GM23338 (cell line): Measurements from ENCODE around the gene GLG1. TPM values are rescaled to one million over a fixed set of nuclear protein-coding genes. Genes with fewer than 3 reads are reported as not detected.
"Not testable (repeated sequence)": the region's sequence is repeated elsewhere in the genome, so short reads cannot be mapped to it uniquely, and the experiment has no call there.

Source experiments
- ATAC-seq: fragments of 200-7000 bp; cut with Tn5 transposase; 3 replicates; pipeline ENCODE4 v1.9.1; 2020
- DNase-seq: peaks from one replicate; pipeline ENCODE4 v3.0.0-alpha.2; 2015; ENCODE audit warnings: low spot score
- H2AFZ ChIP-seq: fragments of 200-600 bp; sonication (generic); 2 replicates; pipeline ENCODE4 v1.8.0; 2016; ENCODE audit warnings: antibody characterized with exemption, mild to moderate bottlenecking, moderate library complexity
- H3F3A ChIP-seq: fragments of 200-600 bp; sonication (generic); replicated peaks from 2 replicates; pipeline ENCODE4 v1.8.0; 2017; ENCODE audit warnings: antibody characterized with exemption, mixed run types, low read depth
- H3K27ac ChIP-seq: fragments of 200-600 bp; sonication (generic); 2 replicates; pipeline ENCODE4 v1.6.1; 2016; ENCODE audit warnings: low read depth
- H3K27me3 ChIP-seq: fragments of 200-600 bp; sonication (generic); 2 replicates; pipeline ENCODE4 v1.8.0; 2016; ENCODE audit warnings: mild to moderate bottlenecking, mixed run types, moderate library complexity; ENCODE audit not compliant: insufficient read depth
- H3K36me3 ChIP-seq: fragments of 200-600 bp; sonication (generic); 2 replicates; pipeline ENCODE4 v1.8.0; 2016; ENCODE audit warnings: mild to moderate bottlenecking; ENCODE audit not compliant: insufficient read depth
- H3K4me1 ChIP-seq: fragments of 200-600 bp; sonication (generic); 2 replicates; pipeline ENCODE4 v1.8.0; 2016; ENCODE audit warnings: mild to moderate bottlenecking, moderate library complexity; ENCODE audit not compliant: insufficient read depth
- H3K4me2 ChIP-seq: fragments of 200-600 bp; sonication (generic); 2 replicates; pipeline ENCODE4 v1.7.1; 2017; ENCODE audit warnings: mixed run types
- H3K4me3 ChIP-seq: fragments of 200-600 bp; sonication (generic); 2 replicates; pipeline ENCODE4 v1.6.1; 2016; ENCODE audit warnings: mixed run types
- H3K79me2 ChIP-seq: fragments of 200-600 bp; sonication (generic); replicated peaks from 2 replicates; pipeline ENCODE4 v1.8.0; 2017; ENCODE audit warnings: mild to moderate bottlenecking; ENCODE audit not compliant: insufficient read depth
- H3K9me2 ChIP-seq: fragments of 200-600 bp; sonication (generic); 2 replicates; pipeline ENCODE4 v1.8.0; 2017; ENCODE audit not compliant: insufficient read depth
- H4K20me1 ChIP-seq: fragments of 200-600 bp; sonication (generic); replicated peaks from 2 replicates; pipeline ENCODE4 v1.8.0; 2017; ENCODE audit warnings: mild to moderate bottlenecking; ENCODE audit not compliant: insufficient read depth
- H3K27ac Mint-ChIP-seq: 2 replicates; pipeline ENCODE4 v1.8.0; 2020; ENCODE audit warnings: inconsistent platforms, mild to moderate bottlenecking, moderate library complexity, mixed read lengths
- H3K27me3 Mint-ChIP-seq: 3 replicates; pipeline ENCODE4 v1.8.0; 2022; ENCODE audit warnings: low read depth, mild to moderate bottlenecking, moderate library complexity, mixed read lengths, inconsistent platforms; ENCODE audit not compliant: insufficient read depth, poor library complexity
- H3K36me3 Mint-ChIP-seq: 3 replicates; pipeline ENCODE4 v1.8.0; 2021; ENCODE audit warnings: low read depth, mild to moderate bottlenecking, inconsistent platforms, moderate library complexity, mixed read lengths
- H3K4me1 Mint-ChIP-seq: 3 replicates; pipeline ENCODE4 v1.8.0; 2020; ENCODE audit warnings: mild to moderate bottlenecking, inconsistent platforms, mixed read lengths
- H3K4me3 Mint-ChIP-seq: 3 replicates; pipeline ENCODE4 v1.8.0; 2021; ENCODE audit warnings: moderate library complexity, mild to moderate bottlenecking, inconsistent platforms, mixed read lengths
- H3K9me3 Mint-ChIP-seq: 3 replicates; pipeline ENCODE4 v1.8.0; 2020; ENCODE audit warnings: moderate library complexity, mild to moderate bottlenecking, inconsistent platforms, mixed read lengths
- CREB1 ChIP-seq: fragments of 250-450 bp; sonication (Bioruptor Pico); IDR thresholded peaks from 2 replicates; pipeline ENCODE4 v1.5.0; 2020; ENCODE audit warnings: low read depth, mild to moderate bottlenecking, moderate library complexity
- CTCF ChIP-seq, 2 experiments: fragments of 200-600 bp in 1 of 2; sonication (generic) in 1 of 2; conservative IDR thresholded peaks; 2 replicates each; pipeline versions ENCODE4 v1.5.1 to v1.6.1; 2016 to 2017; ENCODE audit warnings: antibody characterized with exemption in 2 of 2, low read depth in 2 of 2, mild to moderate bottlenecking in 2 of 2, moderate library complexity in 1 of 2
- ETS1 ChIP-seq: IDR thresholded peaks from 2 replicates; pipeline ENCODE4 v1.6.1; 2016; ENCODE audit warnings: antibody characterized with exemption
- EZH2 ChIP-seq: fragments of 200-600 bp; sonication (generic); IDR thresholded peaks from one replicate; pipeline ENCODE4 v1.8.0; 2017; ENCODE audit warnings: antibody characterized with exemption, mild to moderate bottlenecking, low read depth; ENCODE audit not compliant: unreplicated experiment
- EZH2phosphoT487 ChIP-seq: fragments of 200-600 bp; sonication (generic); IDR thresholded peaks from one replicate; pipeline ENCODE4 v1.8.1; 2018; ENCODE audit warnings: antibody characterized with exemption; ENCODE audit not compliant: unreplicated experiment
- JUNB ChIP-seq: IDR thresholded peaks from one replicate; pipeline ENCODE4 v1.6.1; 2016; ENCODE audit warnings: antibody characterized with exemption; ENCODE audit not compliant: unreplicated experiment
- NANOG ChIP-seq: IDR thresholded peaks from 2 replicates; pipeline ENCODE4 v1.6.1; 2016; ENCODE audit warnings: antibody characterized with exemption, borderline replicate concordance
- POLR2AphosphoS5 ChIP-seq: IDR thresholded peaks from 2 replicates; pipeline ENCODE4 v1.6.1; 2016; ENCODE audit warnings: antibody characterized with exemption, low read depth
- STAT1 ChIP-seq: IDR thresholded peaks from one replicate; pipeline ENCODE4 v1.6.1; 2016; ENCODE audit warnings: antibody characterized with exemption; ENCODE audit not compliant: unreplicated experiment
- ZNF114 ChIP-seq: fragments of 250-450 bp; sonication (Bioruptor Pico); IDR thresholded peaks from 2 replicates; pipeline ENCODE4 v1.5.0; 2020; ENCODE audit warnings: mild to moderate bottlenecking, moderate library complexity
- ZNF462 ChIP-seq: fragments of 250-450 bp; sonication (Bioruptor Pico); IDR thresholded peaks from 2 replicates; pipeline ENCODE4 v1.5.0; 2020; ENCODE audit warnings: mild to moderate bottlenecking, moderate library complexity
- polyA plus RNA-seq: library from polyadenylated mRNA; unstranded; fragments of >200 nt; fragmentation: Nextera tagmentation; extraction: Ambion mirVana; gene quantifications from 2 replicates; pipeline ENCODE4 v1.2.1, GENCODE V29; 2016
- total RNA-seq: library from RNA; depleted of rRNA; stranded (reverse); fragments of >200 nt; shearing (Covaris generic); gene quantifications from 2 replicates; pipeline ENCODE4 v1.2.3, GENCODE V29; 2014

The GLG1 gene
- total and polyA plus RNA-seq, 2 experiments from 2014 or later = 61.2 to 211 TPM

GRCh38 chr16:74556375-74556922 lies 50.5 kb downstream of the GLG1 start:
- no peak overlapping the region for H3K4me2 ChIP-seq
- Mint-ChIP-seq H3K4me1 (peaks cover 8% of the 10 kb centered on the region), H3K27ac (no peak overlapping the region), H3K4me3 (no peak overlapping the region), H3K27me3 (peaks cover 2% of the 10 kb centered on the region), H3K9me3 (no peaks in the 10 kb centered on the region), H3K36me3 (no peaks in the 10 kb centered on the region)
- H2AFZ ChIP-seq = no peak overlapping the region
- no peak for DNase-seq
- no peak overlapping the region for H3K4me3 ChIP-seq
- no peaks in the 10 kb centered on the region for H3K27me3 ChIP-seq
- H3K36me3 ChIP-seq = no peaks in the 10 kb centered on the region
- ATAC-seq = no peak
- no peaks in the 10 kb centered on the region for H3K9me2 ChIP-seq
- H3K79me2 ChIP-seq = peaks cover 53% of the 10 kb centered on the region
- H3K4me1 ChIP-seq = peaks cover 4% of the 10 kb centered on the region; the same call in 1 of the 2 replicates
- TF ChIP-seq POLR2AphosphoS5 = no peak
- no peak for TF ChIP-seq ETS1
- TF ChIP-seq ZNF114 (CRISPR knock-in tag) = no peak
- TF ChIP-seq EZH2phosphoT487 = no peak
- TF ChIP-seq ZNF462 = no peak
- no peak for TF ChIP-seq NANOG
- TF ChIP-seq JUNB = no peak
- TF ChIP-seq EZH2 = no peak
- TF ChIP-seq CREB1 (CRISPR knock-in tag) = no peak
- no peak for TF ChIP-seq CTCF (conservative IDR thresholded peaks at IDR 0.05; ENCODE audit: low read depth in 2 of 2)
- no peak for TF ChIP-seq STAT1
- H3K27ac ChIP-seq = no peak overlapping the region
- H3F3A ChIP-seq = no peaks in the 10 kb centered on the region
- H4K20me1 ChIP-seq = peaks cover 14% of the 10 kb centered on the region; the same call in 1 of the 2 replicates

- not testable (repeated sequence) for DNase-seq, H3K36me3 ChIP-seq, H3F3A ChIP-seq, H3K27me3 Mint-ChIP-seq, ATAC-seq, H3K27ac Mint-ChIP-seq, H4K20me1 ChIP-seq, H3K9me2 ChIP-seq, H3K4me1 ChIP-seq, H3K27ac ChIP-seq, H3K4me3 Mint-ChIP-seq, H3K9me3 Mint-ChIP-seq, H2AFZ ChIP-seq, H3K27me3 ChIP-seq, H3K4me1 Mint-ChIP-seq, H3K4me3 ChIP-seq, H3K4me2 ChIP-seq, H3K36me3 Mint-ChIP-seq
- peaks cover 24% of the 10 kb centered on the region for H3K79me2 ChIP-seq
Measured at GRCh38 chr16:74552357-74552756, 54.6 kb downstream of the GLG1 start.
